Smooth muscle cell (in vitro differentiated cells): Measurements from ENCODE around the gene VSTM2B. TPM values are rescaled to one million over a fixed set of nuclear protein-coding genes. Genes with fewer than 3 reads are reported as not detected.

Source experiments
- DNase-seq: peaks from one replicate; lab custom pipeline; 2025; ENCODE audit not compliant: unreplicated experiment; lab: John Stamatoyannopoulos, UW
- H2AFZ ChIP-seq: fragments of 200-600 bp; sonication (generic); 2 replicates; pipeline ENCODE4 v1.6.0; 2016; ENCODE audit warnings: antibody characterized with exemption, low read depth, mild to moderate bottlenecking
- H3F3A ChIP-seq: fragments of 200-600 bp; sonication (generic); 2 replicates; pipeline ENCODE4 v1.6.0; 2017; ENCODE audit warnings: antibody characterized with exemption, low read depth
- H3K27ac ChIP-seq: fragments of 200-600 bp; sonication (generic); 2 replicates; pipeline ENCODE4 v1.5.1; 2016; ENCODE audit warnings: low read depth, mild to moderate bottlenecking
- H3K27me3 ChIP-seq: fragments of 200-600 bp; sonication (generic); 2 replicates; pipeline ENCODE4 v1.6.1; 2016; ENCODE audit warnings: low read depth, mild to moderate bottlenecking
- H3K36me3 ChIP-seq: fragments of 200-600 bp; sonication (generic); 2 replicates; pipeline ENCODE4 v1.5.1; 2016; ENCODE audit warnings: low read depth
- H3K4me1 ChIP-seq: fragments of 200-600 bp; sonication (generic); 2 replicates; pipeline ENCODE4 v1.5.1; 2016; ENCODE audit warnings: low read depth
- H3K4me2 ChIP-seq: fragments of 200-600 bp; sonication (generic); 2 replicates; pipeline ENCODE4 v1.6.0; 2016; ENCODE audit warnings: mild to moderate bottlenecking
- H3K4me3 ChIP-seq: fragments of 200-600 bp; sonication (generic); 2 replicates; pipeline ENCODE4 v1.5.1; 2016; ENCODE audit warnings: mild to moderate bottlenecking
- H3K79me2 ChIP-seq: fragments of 200-600 bp; sonication (generic); 2 replicates; pipeline ENCODE4 v1.6.0; 2016; ENCODE audit warnings: low read depth, mild to moderate bottlenecking
- H3K9ac ChIP-seq: fragments of 200-600 bp; sonication (generic); 2 replicates; pipeline ENCODE4 v1.6.0; 2016; ENCODE audit warnings: low read depth
- H3K9me3 ChIP-seq: fragments of 200-600 bp; sonication (generic); replicated peaks from 2 replicates; pipeline ENCODE4 v1.5.1; 2016; ENCODE audit warnings: low read depth
- H4K20me1 ChIP-seq: fragments of 200-600 bp; sonication (generic); 2 replicates; pipeline ENCODE4 v1.6.0; 2016; ENCODE audit warnings: low read depth
- WGBS: methylation state at CpG from one replicate; pipeline ENCODE4 v1.1.7; 2016; ENCODE audit warnings: low lambda C conversion rate; 5-methylcytosine and 5-hydroxymethylcytosine counted together
- polyA plus RNA-seq: library from polyadenylated mRNA; unstranded; fragments of >200 nt; fragmentation: Nextera tagmentation; extraction: Ambion mirVana; gene quantifications from 2 replicates; pipeline ENCODE4 v1.2.1, GENCODE V29; 2016
- total RNA-seq: library from RNA; depleted of rRNA; stranded (reverse); fragments of >200 nt; gene quantifications from 2 replicates; pipeline ENCODE4 v1.2.3, GENCODE V29; 2014
- TF ChIP-seq, protein P1 (sequence below): fragments of 200-600 bp; sonication (generic); IDR thresholded peaks from 2 replicates; pipeline ENCODE4 v1.5.1; 2017; ENCODE audit warnings: borderline replicate concordance, mild to moderate bottlenecking, antibody characterized with exemption; ENCODE audit not compliant: insufficient read depth, poor library complexity, severe bottlenecking

Gene VSTM2B
- total and polyA plus RNA-seq, 2 experiments from 2014 or later, result not detected

DNA sequence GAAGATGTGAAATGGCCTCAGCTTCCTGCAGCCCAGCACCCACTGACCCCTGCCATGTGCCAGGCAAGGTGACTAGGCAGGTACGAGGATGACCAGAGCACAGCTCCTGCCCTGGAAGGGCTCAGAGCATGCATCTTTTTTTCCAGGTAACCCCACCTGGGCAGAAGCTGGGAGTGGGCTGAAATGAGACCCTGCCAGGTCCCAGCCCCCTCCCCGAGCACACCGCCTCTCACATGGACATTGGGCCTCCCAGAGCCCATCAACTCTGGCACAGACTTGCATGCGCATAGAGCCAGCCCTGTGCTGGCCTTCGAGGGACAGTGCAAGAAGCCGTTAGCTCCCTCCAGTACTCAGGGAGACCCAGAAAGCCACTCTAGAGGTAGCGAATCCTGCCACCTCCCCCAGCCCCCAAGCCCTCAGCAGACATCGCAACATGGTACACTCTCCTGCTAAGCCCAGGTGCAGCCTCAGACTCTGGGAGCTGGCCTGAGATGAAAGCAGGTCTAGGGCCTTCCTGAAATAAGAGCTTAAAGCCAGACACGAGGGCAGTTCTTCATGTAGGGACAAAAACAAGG is 8.9 kb upstream of the VSTM2B start:
- 87% methylated on average over 9 of the region's 9 CpGs for WGBS

DNA sequence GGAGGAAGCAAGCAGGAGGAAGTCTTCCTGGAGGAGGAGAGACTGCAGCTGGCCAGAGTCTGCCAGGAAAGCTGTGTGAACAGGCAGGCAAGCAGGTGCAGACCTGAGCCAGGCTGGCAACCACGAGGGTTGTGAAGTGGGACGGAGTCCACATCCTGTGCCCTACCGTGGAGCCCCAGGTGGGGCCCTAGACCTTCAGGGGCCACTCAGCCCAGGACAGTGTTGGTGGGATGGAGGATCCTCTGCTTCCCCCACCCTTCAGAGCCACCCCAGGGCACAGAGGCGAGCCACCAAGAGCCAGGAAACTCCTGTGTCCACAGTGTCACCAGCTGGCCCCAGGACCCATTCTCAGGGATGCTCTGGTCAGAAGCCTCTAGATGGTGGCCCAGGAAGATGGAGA is 8.4 kb upstream of the VSTM2B start:
- H3K27ac ChIP-seq, result no peak overlapping the region
- H3K9ac ChIP-seq, result no peak overlapping the region
- no peaks in the 10 kb centered on the region for H3K4me1 ChIP-seq
- peaks cover 33% of the 10 kb centered on the region for H3K27me3 ChIP-seq
- H3K79me2 ChIP-seq, result no peaks in the 10 kb centered on the region
- H3K4me3 ChIP-seq, result no peak overlapping the region
- no peaks in the 10 kb centered on the region for H4K20me1 ChIP-seq
- no peak for DNase-seq
- H3K4me2 ChIP-seq, result no peak overlapping the region
- H3K36me3 ChIP-seq, result no peaks in the 10 kb centered on the region
- H3F3A ChIP-seq, result no peaks in the 10 kb centered on the region
- TF ChIP-seq, protein P1, sequence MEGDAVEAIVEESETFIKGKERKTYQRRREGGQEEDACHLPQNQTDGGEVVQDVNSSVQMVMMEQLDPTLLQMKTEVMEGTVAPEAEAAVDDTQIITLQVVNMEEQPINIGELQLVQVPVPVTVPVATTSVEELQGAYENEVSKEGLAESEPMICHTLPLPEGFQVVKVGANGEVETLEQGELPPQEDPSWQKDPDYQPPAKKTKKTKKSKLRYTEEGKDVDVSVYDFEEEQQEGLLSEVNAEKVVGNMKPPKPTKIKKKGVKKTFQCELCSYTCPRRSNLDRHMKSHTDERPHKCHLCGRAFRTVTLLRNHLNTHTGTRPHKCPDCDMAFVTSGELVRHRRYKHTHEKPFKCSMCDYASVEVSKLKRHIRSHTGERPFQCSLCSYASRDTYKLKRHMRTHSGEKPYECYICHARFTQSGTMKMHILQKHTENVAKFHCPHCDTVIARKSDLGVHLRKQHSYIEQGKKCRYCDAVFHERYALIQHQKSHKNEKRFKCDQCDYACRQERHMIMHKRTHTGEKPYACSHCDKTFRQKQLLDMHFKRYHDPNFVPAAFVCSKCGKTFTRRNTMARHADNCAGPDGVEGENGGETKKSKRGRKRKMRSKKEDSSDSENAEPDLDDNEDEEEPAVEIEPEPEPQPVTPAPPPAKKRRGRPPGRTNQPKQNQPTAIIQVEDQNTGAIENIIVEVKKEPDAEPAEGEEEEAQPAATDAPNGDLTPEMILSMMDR, result no peak
- WGBS, result 86% methylated on average over 4 of the region's 4 CpGs
- H3K9me3 ChIP-seq, result no peaks in the 10 kb centered on the region
- no peak overlapping the region for H2AFZ ChIP-seq

More for the DNA sequence above, 8.9 kb upstream of the VSTM2B start:
- Histone ChIP-seq H3K36me3 (no peaks in the 10 kb centered on the region), H2AFZ (no peak overlapping the region), H3K4me3 (no peak overlapping the region), H3K4me1 (no peaks in the 10 kb centered on the region), H3K9ac (no peak overlapping the region), H3F3A (no peaks in the 10 kb centered on the region), H3K27ac (no peak overlapping the region), H3K27me3 (peaks cover 32% of the 10 kb centered on the region), H3K9me3 (no peaks in the 10 kb centered on the region), H3K79me2 (no peaks in the 10 kb centered on the region), H4K20me1 (no peaks in the 10 kb centered on the region), H3K4me2 (no peak overlapping the region)
- no peak for DNase-seq
- TF ChIP-seq, protein P1, result no peak

DNA sequence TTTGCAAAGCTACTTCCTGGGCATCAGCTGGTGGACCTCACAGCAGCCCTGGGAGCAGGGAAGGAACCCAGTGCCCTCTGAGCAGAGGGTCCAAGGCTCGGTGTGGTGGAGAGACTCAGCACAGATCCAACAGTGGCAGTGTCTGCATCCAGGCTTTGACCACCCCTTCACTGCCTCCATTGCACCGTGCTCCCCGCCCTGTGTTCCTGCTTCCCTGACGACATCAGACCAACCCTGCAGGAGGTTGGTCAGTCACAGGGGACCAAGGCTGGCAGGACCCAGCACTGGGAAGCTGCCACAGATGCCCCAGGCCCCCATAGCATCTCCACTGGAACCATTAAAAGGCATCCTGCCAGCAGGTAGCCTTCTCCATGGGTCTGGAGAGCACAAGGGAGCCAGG is 7.8 kb upstream of the VSTM2B start:
- TF ChIP-seq, protein P1, result no peak
- no peaks in the 10 kb centered on the region for H3K79me2 ChIP-seq
- H2AFZ ChIP-seq, result no peak overlapping the region
- H3K4me3 ChIP-seq, result no peak overlapping the region
- no peak overlapping the region for H3K9ac ChIP-seq
- 78% methylated on average over 4 of the region's 4 CpGs for WGBS
- H3K4me1 ChIP-seq, result no peaks in the 10 kb centered on the region
- H3K36me3 ChIP-seq, result no peaks in the 10 kb centered on the region
- peaks cover 38% of the 10 kb centered on the region for H3K27me3 ChIP-seq
- no peak overlapping the region for H3K27ac ChIP-seq
- no peaks in the 10 kb centered on the region for H3F3A ChIP-seq
- no peaks in the 10 kb centered on the region for H3K9me3 ChIP-seq
- H4K20me1 ChIP-seq, result no peaks in the 10 kb centered on the region
- no peak for DNase-seq
- no peak overlapping the region for H3K4me2 ChIP-seq

DNA sequence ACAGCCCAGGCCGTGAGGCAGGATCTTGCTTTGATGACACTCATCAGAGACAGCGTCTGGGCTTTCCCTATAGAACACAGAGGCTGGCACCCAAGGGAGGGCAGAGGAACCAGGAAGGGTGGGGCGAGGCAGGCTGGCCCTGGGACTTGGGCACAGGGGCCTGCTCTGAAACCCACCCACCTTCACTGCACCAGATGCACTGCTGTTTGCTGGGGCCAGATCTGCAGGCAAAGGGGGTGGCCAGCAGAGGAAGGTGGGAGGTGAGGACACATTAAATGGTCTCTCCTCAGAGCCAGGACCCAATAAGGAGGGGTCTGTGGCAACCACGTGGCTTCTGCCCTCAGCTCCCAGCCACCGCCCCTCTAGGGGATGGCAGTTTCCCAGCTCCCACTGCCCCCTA is 6.6 kb upstream of the VSTM2B start:
- 75% methylated on average over 5 of the region's 5 CpGs for WGBS
- Histone ChIP-seq H3K9ac (no peak overlapping the region), H3K79me2 (no peaks in the 10 kb centered on the region), H3K4me3 (no peak overlapping the region), H3K36me3 (no peaks in the 10 kb centered on the region), H3F3A (no peaks in the 10 kb centered on the region), H3K27me3 (peaks cover 50% of the 10 kb centered on the region), H3K9me3 (no peaks in the 10 kb centered on the region), H2AFZ (no peak overlapping the region), H4K20me1 (no peaks in the 10 kb centered on the region), H3K27ac (no peak overlapping the region), H3K4me1 (no peaks in the 10 kb centered on the region), H3K4me2 (no peak overlapping the region)
- TF ChIP-seq, protein P1, result no peak
- DNase-seq, result no peak
